NCI-H748 (cell line): ENCODE measurements around the gene USP17L17.
"Not testable (repeated sequence)": the region's sequence is repeated elsewhere in the genome, so short reads cannot be mapped to it uniquely, and the experiment has no call there.

ENCODE experiments used
- DNase-seq: peaks from one replicate; lab custom pipeline; 2025; ENCODE audit not compliant: unreplicated experiment; lab: John Stamatoyannopoulos, UW

Gene USP17L17, protein sequence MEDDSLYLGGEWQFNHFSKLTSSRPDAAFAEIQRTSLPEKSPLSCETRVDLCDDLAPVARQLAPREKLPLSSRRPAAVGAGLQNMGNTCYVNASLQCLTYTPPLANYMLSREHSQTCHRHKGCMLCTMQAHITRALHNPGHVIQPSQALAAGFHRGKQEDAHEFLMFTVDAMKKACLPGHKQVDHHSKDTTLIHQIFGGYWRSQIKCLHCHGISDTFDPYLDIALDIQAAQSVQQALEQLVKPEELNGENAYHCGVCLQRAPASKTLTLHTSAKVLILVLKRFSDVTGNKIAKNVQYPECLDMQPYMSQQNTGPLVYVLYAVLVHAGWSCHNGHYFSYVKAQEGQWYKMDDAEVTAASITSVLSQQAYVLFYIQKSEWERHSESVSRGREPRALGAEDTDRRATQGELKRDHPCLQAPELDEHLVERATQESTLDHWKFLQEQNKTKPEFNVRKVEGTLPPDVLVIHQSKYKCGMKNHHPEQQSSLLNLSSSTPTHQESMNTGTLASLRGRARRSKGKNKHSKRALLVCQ

GRCh38 chr4:9243579-9243978, at the start of gene USP17L17:
Gene USP17L17 (plus strand): TSS chr4:9243879. CDS start chr4:9243879, 0 bp downstream.
- DNase-seq, result not testable (repeated sequence)

DNA sequence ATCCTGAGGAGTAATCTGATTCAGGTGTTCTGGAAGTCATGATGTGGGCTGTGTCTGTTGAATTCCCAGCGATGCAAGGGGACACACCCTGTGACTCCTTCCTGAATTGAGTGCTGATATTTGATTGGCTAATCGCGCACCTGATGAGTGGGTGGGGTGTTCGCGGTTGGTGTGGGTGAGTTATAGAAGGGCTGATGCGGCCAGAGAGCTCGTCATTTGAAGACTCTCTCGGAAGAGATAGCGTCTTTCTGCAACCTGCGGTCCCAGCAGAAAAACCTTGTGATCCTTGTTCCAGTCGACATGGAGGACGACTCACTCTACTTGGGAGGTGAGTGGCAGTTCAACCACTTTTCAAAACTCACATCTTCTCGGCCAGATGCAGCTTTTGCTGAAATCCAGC, 33.3 kb upstream of the USP17L17 start, which contains the start of gene USP17L10:
TSS of gene USP17L10 (plus strand) at position 301 of the 400 bp plus-strand sequence. CDS start at position 301, 0 bp downstream.
- DNase-seq, result not testable (repeated sequence)

- DNase-seq, result not testable (repeated sequence)
Measured at GRCh38 chr4:9214701-9215100, 29.0 kb upstream of the USP17L17 start.

DNA sequence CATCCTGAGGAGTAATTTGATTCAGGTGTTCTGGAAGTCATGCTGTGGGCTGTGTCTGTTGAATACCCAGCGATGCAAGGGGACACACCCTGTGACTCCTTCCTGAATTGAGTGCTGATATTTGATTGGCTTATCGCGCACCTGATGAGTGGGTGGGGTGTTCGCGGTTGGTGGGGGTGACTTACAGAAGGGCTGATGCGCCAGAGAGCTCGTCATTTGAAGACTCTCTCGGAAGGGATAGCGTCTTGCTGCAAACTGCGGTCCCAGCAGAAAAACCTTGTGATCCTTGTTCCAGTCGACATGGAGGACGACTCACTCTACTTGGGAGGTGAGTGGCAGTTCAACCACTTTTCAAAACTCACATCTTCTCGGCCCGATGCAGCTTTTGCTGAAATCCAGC, 28.6 kb upstream of the USP17L17 start, which contains the start of gene USP17L11:
TSS of gene USP17L11 (plus strand) at position 301 of the 400 bp plus-strand sequence. CDS start at position 301, 0 bp downstream.
- DNase-seq, result not testable (repeated sequence)

GRCh38 chr4:9219852-9220251, 23.8 kb upstream of the USP17L17 start, which contains the start of gene USP17L12:
Gene USP17L12 (plus strand): TSS chr4:9220152. CDS start chr4:9220152, 0 bp downstream.
- not testable (repeated sequence) for DNase-seq

DNA sequence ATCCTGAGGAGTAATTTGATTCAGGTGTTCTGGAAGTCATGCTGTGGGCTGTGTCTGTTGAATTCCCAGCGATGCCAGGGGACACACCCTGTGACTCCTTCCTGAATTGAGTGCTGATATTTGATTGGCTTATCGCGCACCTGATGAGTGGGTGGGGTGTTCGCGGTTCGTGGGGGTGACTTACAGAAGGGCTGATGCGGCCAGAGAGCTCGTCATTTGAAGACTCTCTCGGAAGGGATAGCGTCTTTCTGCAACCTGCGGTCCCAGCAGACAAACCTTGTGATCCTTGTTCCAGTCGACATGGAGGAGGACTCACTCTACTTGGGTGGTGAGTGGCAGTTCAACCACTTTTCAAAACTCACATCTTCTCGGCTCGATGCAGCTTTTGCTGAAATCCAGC, 19.1 kb upstream of the USP17L17 start, which contains the start of gene USP17L13:
TSS of gene USP17L13 (plus strand) at position 301 of the 400 bp plus-strand sequence. CDS start at position 301, 0 bp downstream.
- DNase-seq, result not testable (repeated sequence)

DNA sequence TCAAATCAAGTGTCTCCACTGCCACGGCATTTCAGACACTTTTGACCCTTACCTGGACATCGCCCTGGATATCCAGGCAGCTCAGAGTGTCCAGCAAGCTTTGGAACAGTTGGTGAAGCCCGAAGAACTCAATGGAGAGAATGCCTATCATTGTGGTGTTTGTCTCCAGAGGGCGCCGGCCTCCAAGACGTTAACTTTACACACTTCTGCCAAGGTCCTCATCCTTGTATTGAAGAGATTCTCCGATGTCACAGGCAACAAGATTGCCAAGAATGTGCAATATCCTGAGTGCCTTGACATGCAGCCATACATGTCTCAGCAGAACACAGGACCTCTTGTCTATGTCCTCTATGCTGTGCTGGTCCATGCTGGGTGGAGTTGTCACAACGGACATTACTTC, 13.4 kb upstream of the USP17L17 start:
- DNase-seq, result not testable (repeated sequence)

DNA sequence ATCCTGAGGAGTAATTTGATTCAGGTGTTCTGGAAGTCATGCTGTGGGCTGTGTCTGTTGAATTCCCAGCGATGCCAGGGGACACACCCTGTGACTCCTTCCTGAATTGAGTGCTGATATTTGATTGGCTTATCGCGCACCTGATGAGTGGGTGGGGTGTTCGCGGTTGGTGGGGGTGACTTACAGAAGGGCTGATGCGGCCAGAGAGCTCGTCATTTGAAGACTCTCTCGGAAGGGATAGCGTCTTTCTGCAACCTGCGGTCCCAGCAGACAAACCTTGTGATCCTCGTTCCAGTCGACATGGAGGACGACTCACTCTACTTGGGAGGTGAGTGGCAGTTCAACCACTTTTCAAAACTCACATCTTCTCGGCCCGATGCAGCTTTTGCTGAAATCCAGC, 9.6 kb upstream of the USP17L17 start, which contains the start of gene USP17L15:
TSS of gene USP17L15 (plus strand) at position 301 of the 400 bp plus-strand sequence. CDS start at position 301, 0 bp downstream.
- DNase-seq, result not testable (repeated sequence)

DNA sequence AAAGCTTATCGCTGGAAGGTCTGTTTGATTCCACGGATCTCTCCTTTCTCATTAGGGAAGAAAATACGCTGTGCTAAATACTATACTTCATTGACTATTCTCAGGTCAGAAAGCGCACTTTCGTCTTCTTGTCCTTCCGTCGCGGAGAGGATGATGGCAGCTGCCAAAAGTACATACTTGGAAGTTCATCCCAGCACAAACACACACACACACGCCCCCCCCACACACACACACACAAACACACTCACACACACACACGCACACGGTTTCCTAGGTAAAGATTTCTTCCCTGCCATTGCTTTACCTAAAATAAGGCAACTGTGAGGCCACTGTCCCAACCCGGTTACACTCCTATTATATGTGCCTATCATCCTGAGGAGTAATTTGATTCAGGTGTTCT, 5.2 kb upstream of the USP17L17 start:
- DNase-seq, result not testable (repeated sequence)

- DNase-seq, result not testable (repeated sequence)
Measured at GRCh38 chr4:9247953-9248680, 4.4 kb downstream of the USP17L17 start, which contains the start of gene USP17L18. Gene USP17L18 (plus strand): TSS chr4:9248630. CDS start chr4:9248630, 0 bp downstream.

DNA sequence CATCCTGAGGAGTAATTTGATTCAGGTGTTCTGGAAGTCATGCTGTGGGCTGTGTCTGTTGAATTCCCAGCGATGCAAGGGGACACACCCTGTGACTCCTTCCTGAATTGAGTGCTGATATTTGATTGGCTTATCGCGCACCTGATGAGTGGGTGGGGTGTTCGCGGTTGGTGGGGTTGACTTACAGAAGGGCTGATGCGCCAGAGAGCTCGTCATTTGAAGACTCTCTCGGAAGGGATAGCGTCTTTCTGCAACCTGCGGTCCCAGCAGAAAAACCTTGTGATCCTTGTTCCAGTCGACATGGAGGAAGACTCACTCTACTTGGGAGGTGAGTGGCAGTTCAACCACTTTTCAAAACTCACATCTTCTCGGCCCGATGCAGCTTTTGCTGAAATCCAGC, 9.4 kb downstream of the USP17L17 start, which contains the start of gene USP17L19:
TSS of gene USP17L19 (plus strand) at position 301 of the 400 bp plus-strand sequence. CDS start at position 301, 0 bp downstream.
- DNase-seq, result not testable (repeated sequence)

GRCh38 chr4:9257824-9258223, 14.1 kb downstream of the USP17L17 start, which contains the start of gene USP17L20:
Gene USP17L20 (plus strand): TSS chr4:9258124. CDS start chr4:9258124, 0 bp downstream.
- DNase-seq, result not testable (repeated sequence)

- DNase-seq, result not testable (repeated sequence)
Measured at GRCh38 chr4:9262572-9262971, 18.9 kb downstream of the USP17L17 start, which contains the start of gene USP17L21. Gene USP17L21 (plus strand): TSS chr4:9262872. CDS start chr4:9262872, 0 bp downstream.

DNA sequence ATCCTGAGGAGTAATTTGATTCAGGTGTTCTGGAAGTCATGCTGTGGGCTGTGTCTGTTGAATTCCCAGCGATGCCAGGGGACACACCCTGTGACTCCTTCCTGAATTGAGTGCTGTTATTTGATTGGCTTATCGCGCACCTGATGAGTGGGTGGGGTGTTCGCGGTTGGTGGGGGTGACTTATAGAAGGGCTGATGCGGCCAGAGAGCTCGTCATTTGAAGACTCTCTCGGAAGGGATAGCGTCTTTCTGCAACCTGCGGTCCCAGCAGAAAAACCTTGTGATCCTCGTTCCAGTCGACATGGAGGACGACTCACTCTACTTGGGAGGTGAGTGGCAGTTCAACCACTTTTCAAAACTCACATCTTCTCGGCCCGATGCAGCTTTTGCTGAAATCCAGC, 23.6 kb downstream of the USP17L17 start, which contains the start of gene USP17L22:
TSS of gene USP17L22 (plus strand) at position 301 of the 400 bp plus-strand sequence. CDS start at position 301, 0 bp downstream.
- not testable (repeated sequence) for DNase-seq

DNA sequence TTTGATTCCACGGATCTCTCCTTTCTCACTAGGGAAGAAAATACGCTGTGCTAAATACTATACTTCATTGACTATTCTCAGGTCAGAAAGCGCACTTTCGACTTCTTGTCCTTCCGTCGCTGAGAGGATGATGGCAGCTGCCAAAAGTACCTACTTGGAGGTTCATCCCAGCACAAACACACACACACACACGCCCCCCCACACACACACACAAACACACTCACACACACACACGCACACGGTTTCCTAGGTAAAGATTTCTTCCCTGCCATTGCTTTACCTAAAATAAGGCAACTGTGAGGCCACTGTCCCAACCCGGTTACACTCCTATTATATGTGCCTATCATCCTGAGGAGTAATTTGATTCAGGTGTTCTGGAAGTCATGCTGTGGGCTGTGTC, 28.0 kb downstream of the USP17L17 start:
- not testable (repeated sequence) for DNase-seq
